GM19023 (cell line): Measurements from ENCODE around the gene NCR3LG1.

Source experiments
- ATAC-seq: cut with Tn5 transposase; IDR thresholded peaks from one replicate; pipeline ENCODE4 v1.9.1; 2021; ENCODE audit warnings: mild to moderate bottlenecking, moderate library complexity; ENCODE audit not compliant: unreplicated experiment

NCR3LG1 gene

GRCh38 chr11:17369684-17370243, 18.2 kb downstream of the NCR3LG1 start:
- ATAC-seq = no peak

GRCh38 chr11:17371614-17372013, 20.0 kb downstream of the NCR3LG1 start:
- no peak for ATAC-seq

- no peak for ATAC-seq
Observed at GRCh38 chr11:17375547-17375946, 23.9 kb downstream of the NCR3LG1 start.

GRCh38 chr11:17376493-17376892, 24.9 kb downstream of the NCR3LG1 start:
- ATAC-seq = no peak

- ATAC-seq = no peak
Observed at GRCh38 chr11:17378655-17379054, 27.1 kb downstream of the NCR3LG1 start.

GRCh38 chr11:17379383-17380180, 28.0 kb downstream of the NCR3LG1 start:
- ATAC-seq = no peak

GRCh38 chr11:17381156-17381555, 29.6 kb downstream of the NCR3LG1 start:
- no peak for ATAC-seq

- no peak for ATAC-seq
Observed at GRCh38 chr11:17382046-17382728, 30.6 kb downstream of the NCR3LG1 start.

- ATAC-seq = no peak
Observed at GRCh38 chr11:17383461-17383860, 31.9 kb downstream of the NCR3LG1 start.

GRCh38 chr11:17384002-17384511, 32.5 kb downstream of the NCR3LG1 start:
- ATAC-seq = peak; percentile 46

- no peak for ATAC-seq
Observed at GRCh38 chr11:17385492-17385891, 33.9 kb downstream of the NCR3LG1 start.

- ATAC-seq = no peak
Observed at GRCh38 chr11:17385926-17386325, 34.3 kb downstream of the NCR3LG1 start.

- ATAC-seq = peak; percentile 55
Observed at GRCh38 chr11:17386331-17387084, 34.9 kb downstream of the NCR3LG1 start.

GRCh38 chr11:17387254-17387653, 35.7 kb downstream of the NCR3LG1 start:
- ATAC-seq = no peak

GRCh38 chr11:17387811-17388210, 36.2 kb downstream of the NCR3LG1 start:
- no peak for ATAC-seq

GRCh38 chr11:17388609-17389210, 37.1 kb downstream of the NCR3LG1 start, which contains the start of gene KCNJ11:
Gene KCNJ11 (minus strand): TSS chr11:17388659. CDS start chr11:17388091, 568 bp downstream.
- peak; percentile 47 for ATAC-seq

- peak; percentile 61 for ATAC-seq
Observed at GRCh38 chr11:17389211-17389956, 37.8 kb downstream of the NCR3LG1 start.

- ATAC-seq = no peak
Observed at GRCh38 chr11:17389957-17390649, 38.5 kb downstream of the NCR3LG1 start.
